ENCODE data around the gene HLA-DPB1.

Gene HLA-DPB1

DNA sequence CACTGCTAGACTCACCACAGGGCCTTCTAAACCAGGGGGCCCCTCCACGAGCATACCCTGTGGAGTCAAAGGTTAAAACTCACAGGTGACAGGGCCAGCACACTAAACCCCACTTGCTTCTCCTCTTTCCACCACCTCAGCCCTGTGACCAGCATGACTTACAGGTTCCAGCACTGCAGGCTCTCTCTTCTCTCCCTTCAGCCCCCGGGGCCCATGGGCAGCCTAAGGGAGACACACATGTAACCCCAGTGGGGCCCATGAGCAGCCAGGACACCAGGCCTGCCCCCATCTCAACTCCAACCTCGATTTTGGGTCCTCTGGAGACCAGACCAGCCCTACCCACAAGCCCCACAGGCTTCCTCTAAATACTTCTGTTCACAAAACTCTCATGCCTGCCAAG lies 28.0 kb downstream of the HLA-DPB1 start:
- DNase-seq (ENCODE audit: low spot score), result no peak

- DNase-seq (ENCODE audit: low spot score), result no peak
These were observed 29.1 kb downstream of the HLA-DPB1 start for GRCh38 chr6:33104887-33105286.

DNA sequence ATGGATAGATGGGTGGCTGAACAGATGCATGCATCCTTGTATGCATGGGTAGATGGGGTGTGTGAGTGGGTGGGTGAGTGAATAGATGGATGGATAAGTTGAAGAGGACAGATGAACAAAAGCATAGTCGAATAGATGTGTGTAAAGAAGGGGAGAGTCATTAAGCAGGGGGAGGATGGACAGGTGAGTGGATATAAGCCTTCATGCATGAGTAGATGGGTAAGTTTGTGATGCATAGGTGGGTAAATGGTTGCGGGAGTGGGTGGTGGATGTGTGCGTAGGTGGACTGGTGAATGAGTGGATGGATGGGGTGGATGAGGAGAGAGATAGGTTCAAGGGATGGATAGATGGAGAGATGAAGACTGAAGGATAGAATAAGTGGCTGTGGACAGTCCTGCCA lies 29.6 kb downstream of the HLA-DPB1 start:
- no peak for DNase-seq (ENCODE audit: low spot score)

DNA sequence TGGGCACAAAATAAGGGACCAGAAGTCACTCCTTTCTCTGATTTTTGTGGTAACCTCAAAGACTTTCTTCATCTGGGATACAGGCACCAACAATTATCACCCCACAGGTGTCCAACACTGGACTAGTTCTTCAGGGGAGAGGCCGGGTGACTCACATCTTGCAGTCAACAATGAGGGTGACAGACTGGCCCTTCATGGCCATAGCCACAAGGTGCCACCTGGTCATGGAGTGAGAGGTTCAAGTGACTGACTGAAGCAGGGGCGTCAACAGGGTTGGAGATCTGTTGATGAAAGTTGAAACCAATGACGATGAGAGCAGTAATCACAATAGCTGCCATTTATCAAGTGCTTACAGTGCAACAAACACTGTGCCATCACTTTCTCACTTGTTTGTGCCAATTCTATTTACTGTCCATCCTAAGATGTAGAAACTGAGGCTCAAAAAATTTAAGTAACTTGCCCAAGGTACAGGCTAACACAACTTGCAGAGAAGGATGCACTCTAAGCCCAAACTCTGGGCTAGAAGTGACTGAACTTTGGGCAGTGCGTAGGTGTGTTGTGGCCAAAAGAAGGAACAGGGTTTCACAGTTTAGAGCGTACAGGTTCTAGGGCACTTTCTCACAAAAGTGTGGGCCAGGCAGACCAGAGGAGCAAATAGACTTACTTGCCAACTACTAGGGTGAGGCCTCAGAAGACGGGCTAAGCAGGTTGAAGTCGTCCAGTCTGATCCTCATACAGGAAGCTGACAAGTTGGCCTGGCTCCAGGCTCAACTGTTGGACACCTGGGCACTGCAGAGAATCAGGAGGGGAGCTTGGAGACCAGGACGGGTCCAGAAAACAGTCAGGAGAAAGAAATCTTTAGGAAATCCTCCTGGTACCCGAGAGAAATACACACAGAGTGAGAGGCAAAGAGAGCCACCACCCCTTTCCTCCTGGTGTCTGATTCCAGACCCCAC lies 30.4 kb downstream of the HLA-DPB1 start:
- no peak for DNase-seq (ENCODE audit: low spot score)

GRCh38 chr6:33107641-33108040 lies 31.9 kb downstream of the HLA-DPB1 start:
- DNase-seq (ENCODE audit: low spot score), result no peak

GRCh38 chr6:33108307-33108706 lies 32.5 kb downstream of the HLA-DPB1 start:
- DNase-seq (ENCODE audit: low spot score), result no peak

DNA sequence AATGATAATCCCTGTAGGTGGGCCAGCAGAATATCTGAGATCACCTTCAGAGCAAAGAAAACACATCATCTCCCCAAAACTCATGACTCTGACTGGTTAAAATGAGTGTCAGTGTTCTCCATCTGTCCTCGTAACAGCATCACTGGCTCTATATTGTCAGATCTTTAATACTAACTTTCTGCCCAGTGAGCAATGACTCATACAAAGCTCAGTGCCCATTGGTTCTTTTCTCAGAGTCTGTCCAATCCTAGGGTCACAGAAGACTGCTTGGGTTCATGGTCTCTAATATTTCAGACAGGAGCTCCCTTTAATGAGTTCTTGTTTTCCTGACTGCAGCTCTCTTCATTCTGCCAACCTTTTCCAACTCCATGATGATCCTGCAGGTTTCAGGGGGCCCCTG lies 36.4 kb downstream of the HLA-DPB1 start:
- DNase-seq (ENCODE audit: low spot score), result peak; percentile 61

- DNase-seq (ENCODE audit: low spot score), result no peak
These were observed 38.0 kb downstream of the HLA-DPB1 start for GRCh38 chr6:33113755-33114154.

DNA sequence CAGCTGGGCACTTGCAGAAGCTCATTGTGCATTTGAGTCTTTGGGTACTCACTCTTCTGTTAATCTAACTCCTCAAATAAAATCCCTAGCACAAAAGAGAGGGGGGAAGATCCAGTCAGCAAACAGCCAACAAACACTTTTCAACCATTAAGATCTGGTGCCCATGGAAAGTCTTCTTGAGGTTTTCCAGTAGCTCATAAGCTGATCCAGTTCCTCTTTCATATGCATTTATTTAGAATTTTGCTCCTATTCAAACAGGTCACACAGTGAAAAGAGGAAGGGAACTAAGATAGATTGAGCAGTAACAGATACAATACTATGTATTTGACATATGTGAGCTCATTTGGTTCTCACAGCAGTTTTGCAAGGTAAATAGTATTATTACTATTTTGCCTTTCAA lies 38.6 kb downstream of the HLA-DPB1 start:
- DNase-seq (ENCODE audit: low spot score), result no peak

DNA sequence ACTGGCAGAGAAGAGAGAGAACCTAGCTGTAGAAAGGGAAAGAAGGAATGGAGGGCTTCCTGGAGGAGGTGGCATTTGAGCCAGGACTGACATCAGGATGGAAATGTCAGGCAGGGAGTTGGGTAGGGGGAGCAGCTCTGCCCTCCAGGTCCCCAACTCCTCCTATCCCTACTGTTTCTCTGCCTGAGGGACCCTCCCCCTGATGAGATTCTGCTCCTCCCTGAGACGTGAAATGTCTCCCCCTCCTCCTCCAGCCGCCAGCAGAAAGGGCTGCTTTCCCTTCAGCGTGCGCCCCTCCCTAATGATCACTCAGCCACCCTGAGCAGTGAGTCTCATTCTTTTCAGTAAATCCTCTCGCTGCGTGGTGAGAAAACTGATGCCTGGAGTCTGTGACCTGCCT lies 40.6 kb downstream of the HLA-DPB1 start:
- no peak for DNase-seq (ENCODE audit: low spot score)

DNA sequence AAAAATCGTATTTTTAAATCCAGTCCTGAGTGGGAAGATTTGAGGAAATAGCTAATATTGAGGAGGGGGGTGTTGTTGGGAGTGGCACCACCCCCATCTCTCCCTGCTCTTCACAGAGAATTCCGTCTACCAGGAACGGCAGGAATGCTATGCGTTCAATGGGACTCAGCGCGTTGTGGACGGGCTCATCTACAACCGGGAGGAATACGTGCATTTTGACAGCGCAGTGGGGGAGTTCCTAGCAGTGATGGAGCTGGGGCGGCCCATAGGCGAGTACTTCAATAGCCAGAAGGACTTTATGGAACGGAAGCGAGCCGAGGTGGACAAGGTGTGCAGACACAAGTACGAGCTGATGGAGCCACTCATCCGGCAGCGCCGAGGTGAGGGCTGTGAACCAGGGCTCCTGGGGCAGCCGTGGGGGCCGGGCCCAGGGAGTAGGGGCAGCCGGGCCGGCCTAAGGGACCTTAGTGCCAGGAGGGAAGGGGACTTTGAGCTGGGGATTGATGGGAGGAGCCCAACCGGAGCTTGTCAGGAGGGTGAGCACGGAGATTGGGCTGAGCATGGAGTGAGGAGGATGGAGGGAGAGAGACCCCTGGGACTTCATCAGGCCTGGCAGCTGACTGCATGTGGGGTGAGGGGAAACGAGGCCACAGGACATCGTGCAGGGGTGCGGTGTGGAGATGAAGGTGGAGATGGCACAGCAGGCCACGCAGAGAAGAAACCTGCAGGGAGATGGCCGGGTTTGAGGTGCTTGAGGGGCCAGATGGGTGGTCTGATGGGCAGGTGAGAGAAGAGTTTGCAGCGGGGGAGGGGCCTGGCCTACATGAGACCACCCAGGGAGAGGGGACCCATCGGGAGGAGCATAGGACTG lies 41.3 kb downstream of the HLA-DPB1 start:
- DNase-seq (ENCODE audit: low spot score), result no peak

DNA sequence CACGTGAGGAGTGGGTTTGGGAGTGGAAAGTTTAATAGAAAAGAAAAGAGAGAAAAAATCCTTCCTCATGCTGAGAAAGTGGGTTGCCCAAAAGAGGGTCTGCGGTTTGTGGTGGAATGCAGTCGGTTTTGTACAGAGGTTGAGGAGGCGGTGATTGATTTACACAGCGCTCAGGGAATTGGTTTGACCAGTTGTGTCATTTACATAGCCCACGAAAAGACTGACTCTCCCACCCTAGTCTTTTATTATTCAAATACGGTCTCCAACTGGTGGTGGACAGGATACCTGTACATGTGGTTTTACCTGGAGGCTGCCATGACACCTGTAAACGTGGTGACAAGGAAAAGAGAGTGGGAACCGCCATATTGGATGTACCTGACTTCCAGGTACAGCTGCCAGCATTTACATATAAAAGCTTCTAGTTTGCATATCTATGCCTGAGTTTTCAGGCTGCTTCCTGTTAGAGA lies 42.1 kb downstream of the HLA-DPB1 start:
- DNase-seq (ENCODE audit: low spot score), result no peak

DNA sequence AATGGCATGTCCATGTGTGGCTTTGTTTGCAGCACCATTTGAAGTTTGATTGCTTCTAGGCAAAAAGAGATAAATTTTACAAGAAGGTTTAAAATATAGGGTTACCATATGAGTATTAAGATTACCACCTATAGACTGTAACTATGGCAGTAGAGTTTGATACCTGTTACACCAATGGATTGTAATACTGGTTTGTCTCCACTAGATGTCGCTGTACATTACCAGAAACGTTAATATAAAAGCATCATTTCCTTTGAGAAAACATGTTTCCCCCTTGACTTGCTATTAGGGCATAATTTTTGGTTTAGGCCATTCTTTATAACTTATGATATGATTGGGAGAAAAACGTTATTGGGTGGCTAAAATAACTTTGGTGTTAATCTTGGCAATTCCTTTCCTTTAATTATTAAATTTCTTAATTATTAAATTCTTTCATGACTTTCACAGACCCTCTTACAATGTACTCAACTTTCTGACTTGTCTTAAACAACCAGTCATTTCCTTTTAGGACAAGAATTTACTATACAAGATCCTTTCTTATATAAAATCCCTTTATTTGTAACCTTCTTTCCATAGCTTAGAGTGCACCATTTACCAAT lies 42.8 kb downstream of the HLA-DPB1 start:
- DNase-seq (ENCODE audit: low spot score), result peak; percentile 74

DNA sequence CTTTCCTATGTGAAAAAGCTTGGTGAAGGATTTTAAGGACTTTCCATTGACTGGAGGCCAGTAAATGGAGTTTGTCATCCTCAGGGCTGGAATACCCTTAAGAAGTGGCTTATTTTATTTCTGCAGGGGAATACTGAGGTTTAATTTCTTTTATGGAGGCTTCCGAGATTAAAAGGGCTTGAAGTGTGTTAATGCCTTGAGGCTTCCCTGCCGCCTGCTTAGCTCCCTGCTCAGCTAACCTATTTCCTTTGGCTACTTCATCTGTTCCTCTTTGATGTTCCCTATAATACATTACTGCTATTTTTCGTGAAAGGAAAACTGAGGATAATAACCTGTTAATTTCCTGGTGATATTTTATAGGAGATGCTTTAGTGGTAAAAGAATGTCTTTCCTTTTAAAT lies 44.2 kb downstream of the HLA-DPB1 start:
- no peak for DNase-seq (ENCODE audit: low spot score)

DNA sequence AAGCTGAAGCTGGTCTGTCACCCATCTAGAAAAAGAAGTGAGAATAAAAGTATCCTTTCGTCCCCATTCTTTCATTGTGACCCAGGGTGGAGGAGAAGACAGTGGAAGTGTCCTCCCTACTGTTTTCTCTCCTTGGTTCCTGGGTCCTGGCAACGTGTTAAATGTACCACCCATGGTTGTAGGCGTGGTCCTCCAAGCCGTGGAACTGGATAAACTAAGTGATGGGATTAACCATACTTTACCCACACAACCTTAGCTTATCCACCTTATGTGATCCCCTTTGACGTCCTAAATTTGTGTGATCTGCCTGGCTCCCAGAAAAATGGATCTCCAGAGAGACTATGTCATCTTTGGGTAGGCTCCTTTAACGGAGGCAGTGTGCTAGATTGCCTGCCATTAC lies 47.4 kb downstream of the HLA-DPB1 start:
- DNase-seq (ENCODE audit: low spot score), result no peak

GRCh38 chr6:33123732-33124524 lies 48.1 kb downstream of the HLA-DPB1 start:
- peak; percentile 55 for DNase-seq (ENCODE audit: low spot score)

- DNase-seq (ENCODE audit: low spot score), result no peak
These were observed 48.7 kb downstream of the HLA-DPB1 start for GRCh38 chr6:33124525-33124901.

- no peak for DNase-seq (ENCODE audit: low spot score)
These were observed 49.2 kb downstream of the HLA-DPB1 start for GRCh38 chr6:33124947-33125346.

GRCh38 chr6:33126101-33126714 lies 50.4 kb downstream of the HLA-DPB1 start:
- DNase-seq (ENCODE audit: low spot score), result peak; percentile 49

GRCh38 chr6:33128318-33128717 lies 52.5 kb downstream of the HLA-DPB1 start:
- peak; percentile 57 for DNase-seq (ENCODE audit: low spot score)

DNA sequence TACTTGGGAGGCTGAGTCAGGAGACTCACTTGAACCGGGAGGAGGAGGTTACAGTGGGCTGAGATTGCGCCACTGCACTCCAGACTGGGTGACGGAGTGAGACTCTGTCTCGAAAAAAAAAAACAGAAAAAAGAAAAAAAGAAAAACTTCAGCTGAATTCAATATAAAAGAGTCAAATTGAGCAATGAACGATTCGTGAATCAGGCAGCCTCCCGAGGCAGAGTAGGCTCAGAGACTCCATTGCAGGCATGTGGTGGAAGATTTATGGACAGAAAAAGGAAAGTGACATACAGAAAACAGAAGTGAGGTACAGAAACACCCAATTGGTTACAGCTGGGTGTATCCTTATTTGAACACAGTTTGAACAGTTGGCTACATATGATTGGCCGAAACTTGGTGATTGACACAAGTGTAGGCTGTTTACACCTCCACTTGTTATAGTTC lies 56.3 kb downstream of the HLA-DPB1 start:
- no peak for DNase-seq (ENCODE audit: low spot score)
